Adrenal gland (tissue), 12 donors: ENCODE data around the gene HOTAIR. TPM values are rescaled to one million over a fixed set of nuclear protein-coding genes. Genes with fewer than 3 reads are reported as not detected.

Experiments used
- DNase-seq, 7 donors: peaks; one replicate each; pipeline ENCODE4 v3.0.0-alpha.2; 2019 to 2020
- H3K27ac ChIP-seq, 5 donors: fragments of 200-600 bp; sonication (generic) in 4 of 5; 1 replicate in 3 of 5; 2 replicates in 2 of 5; pipeline versions ENCODE4 v1.5.1 to v1.8.0; 2016 to 2020; ENCODE audit warnings: mild to moderate bottlenecking in 1 of 5
- H3K27me3 ChIP-seq: fragments of 200-600 bp; 2 replicates; pipeline ENCODE4 v1.8.0; 2021
- H3K36me3 ChIP-seq, 2 donors: fragments of 200-600 bp; replicated peaks in 1 of 2; 1 replicate in 1 of 2; 2 replicates in 1 of 2; pipeline versions ENCODE4 v1.5.1 to v1.8.0; 2018 to 2022
- H3K4me1 ChIP-seq, 2 donors: fragments of 200-600 bp; replicated peaks in 1 of 2; 1 replicate in 1 of 2; 2 replicates in 1 of 2; pipeline versions ENCODE4 v1.5.1 to v1.8.0; 2018 to 2021
- H3K4me3 ChIP-seq, 4 donors: fragments of 200-600 bp; sonication (generic) in 3 of 4; one replicate each; pipeline ENCODE4 v1.5.1; 2016 to 2018
- H3K9me3 ChIP-seq, 3 donors: fragments of 200-600 bp; sonication (generic) in 1 of 3; replicated peaks in 1 of 3; 1 replicate in 2 of 3; 2 replicates in 1 of 3; pipeline versions ENCODE4 v1.5.1 to v1.8.0; 2016 to 2021
- POLR2A ChIP-seq, 2 donors: fragments of 450-650 bp; IDR thresholded peaks; one replicate each; pipeline ENCODE4 v1.6.1; 2017; ENCODE audit warnings: antibody characterized with exemption in 2 of 2, mild to moderate bottlenecking in 2 of 2, moderate library complexity in 1 of 2
- WGBS, 4 donors: extraction: QIAGEN DNeasy Blood & Tissue Kit in 2 of 4; methylation state at CpG; one replicate each; pipeline versions ENCODE4 v1.1.5 to v1.1.7; 2013 to 2017; 5-methylcytosine and 5-hydroxymethylcytosine counted together
- intact Hi-C, 2 donors: fragments of 100-400 bp; cut with DNase I; formaldehyde crosslinking; loops; one replicate each; pipeline versions ENCODE4 v1.14.1 to v1.15.0; 2022 to 2023
- polyA plus RNA-seq, 3 donors: library from polyadenylated mRNA; stranded (reverse); fragments of 200-250 nt in 2 of 3; fragments of 350-450 nt in 1 of 3; fragmentation: Illumina TruSeq in 1 of 3; extraction: RNeasy Lipid Tissue Mini Kit (QIAGEN cat#74804) in 1 of 3; gene quantifications; one replicate each; pipeline ENCODE4 v1.2.3, GENCODE V29; 2013 to 2014
- total RNA-seq, 9 donors: library from RNA; depleted of rRNA in 4 of 9; stranded (reverse); fragments of >200 nt in 4 of 9; fragments of 120-200 nt in 1 of 9; fragmentation: NEBNext Ultra II Directional in 1 of 9; extraction: Animal tissue kit (Norgen Biotek cat#: 25700) in 1 of 9; gene quantifications; one replicate each; pipeline versions ENCODE4 v1.1.0 to v1.2.4, GENCODE V29; 2013 to 2023
- TF ChIP-seq, protein P1 (sequence below), 6 experiments: fragments of 450-650 bp in 4 of 6; fragments of 200-600 bp in 2 of 6; sonication (generic) in 1 of 6; IDR thresholded peaks; 1 replicate in 5 of 6; 2 replicates in 1 of 6; pipeline versions ENCODE4 v1.5.1 to v1.8.0; 2016 to 2021; ENCODE audit warnings: antibody characterized with exemption in 6 of 6, mild to moderate bottlenecking in 2 of 6, moderate library complexity in 1 of 6
- donor health status: healthy with polysubstance abuse.
- donor health status: Bipolar disorder and iron deficiency.
- donor health status: DM: yes; HTN: yes; CAD: no.
- donor health status: DM: no; HTN: no; CAD: no.
- donor health status: DM: no; HTN: no; CAD: no.
- donor health status: DM: yes; HTN: yes; CAD: no.

The HOTAIR gene
- total and polyA plus RNA-seq, 12 donors = not detected

DNA sequence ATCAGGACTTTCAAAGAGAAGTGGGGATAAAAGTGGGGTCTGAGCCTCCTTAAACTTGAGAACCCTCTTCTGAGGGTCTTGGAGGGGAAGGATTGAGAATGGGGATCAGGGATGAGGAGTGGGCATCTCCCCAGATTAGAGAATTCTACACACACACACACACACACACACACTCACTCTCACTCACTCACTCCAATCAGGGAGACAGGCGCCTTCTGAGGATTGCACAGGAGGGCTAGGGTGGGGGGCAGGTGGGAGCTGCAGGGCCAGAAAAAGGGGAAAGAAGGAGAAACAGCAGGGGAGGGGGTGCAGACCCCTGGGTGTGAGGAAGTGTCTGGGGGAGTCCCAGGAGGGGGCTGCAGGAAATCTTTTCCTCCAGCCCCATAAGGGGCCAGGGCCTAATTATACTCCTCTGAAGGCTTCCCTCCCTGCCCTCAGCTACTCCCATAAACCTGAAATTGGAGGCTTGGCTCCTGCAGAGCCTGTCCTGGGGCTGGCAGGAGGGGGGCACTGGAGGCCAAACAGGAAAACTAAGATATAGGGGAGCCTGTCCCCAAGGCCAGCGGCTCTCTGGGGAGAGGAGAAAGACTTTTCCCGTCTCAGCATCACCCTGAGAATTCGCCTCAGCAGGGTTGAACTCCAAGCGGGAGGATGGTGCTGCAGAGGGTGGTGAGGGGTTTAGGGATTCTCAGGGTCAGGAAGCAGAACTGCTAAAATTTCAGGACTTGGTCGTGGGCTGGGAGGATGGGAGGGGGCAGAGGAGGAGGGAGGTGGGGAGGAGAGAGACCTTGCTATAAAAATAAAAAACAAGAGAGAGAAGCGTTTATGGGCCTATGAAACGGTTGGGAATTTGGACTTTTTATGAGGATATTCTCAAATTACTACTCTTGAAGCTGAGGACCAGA is 26.8 kb upstream of the HOTAIR start:
- Histone ChIP-seq H3K27me3 (peaks cover 6% of the 10 kb centered on the region), H3K27ac (no peak overlapping the region), H3K4me3 (no peak overlapping the region), H3K36me3 (no peaks in the 10 kb centered on the region), H3K4me1 (peaks cover 14 to 19% of the 10 kb centered on the region in 2 donors), H3K9me3 (no peaks in the 10 kb centered on the region)
- no peak for DNase-seq
- TF ChIP-seq POLR2A (IDR thresholded peaks at IDR 0.05) = no peak
- TF ChIP-seq, protein P1, sequence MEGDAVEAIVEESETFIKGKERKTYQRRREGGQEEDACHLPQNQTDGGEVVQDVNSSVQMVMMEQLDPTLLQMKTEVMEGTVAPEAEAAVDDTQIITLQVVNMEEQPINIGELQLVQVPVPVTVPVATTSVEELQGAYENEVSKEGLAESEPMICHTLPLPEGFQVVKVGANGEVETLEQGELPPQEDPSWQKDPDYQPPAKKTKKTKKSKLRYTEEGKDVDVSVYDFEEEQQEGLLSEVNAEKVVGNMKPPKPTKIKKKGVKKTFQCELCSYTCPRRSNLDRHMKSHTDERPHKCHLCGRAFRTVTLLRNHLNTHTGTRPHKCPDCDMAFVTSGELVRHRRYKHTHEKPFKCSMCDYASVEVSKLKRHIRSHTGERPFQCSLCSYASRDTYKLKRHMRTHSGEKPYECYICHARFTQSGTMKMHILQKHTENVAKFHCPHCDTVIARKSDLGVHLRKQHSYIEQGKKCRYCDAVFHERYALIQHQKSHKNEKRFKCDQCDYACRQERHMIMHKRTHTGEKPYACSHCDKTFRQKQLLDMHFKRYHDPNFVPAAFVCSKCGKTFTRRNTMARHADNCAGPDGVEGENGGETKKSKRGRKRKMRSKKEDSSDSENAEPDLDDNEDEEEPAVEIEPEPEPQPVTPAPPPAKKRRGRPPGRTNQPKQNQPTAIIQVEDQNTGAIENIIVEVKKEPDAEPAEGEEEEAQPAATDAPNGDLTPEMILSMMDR (IDR thresholded peaks at IDR 0.05) = no peak
- intact Hi-C loops = loop anchor here in 1 of 2 donors (5.0 kb wide), 1 partner anchor 206 kb away; no protein-coding TSS in a partner anchor
- WGBS, 4 donors = 66 to 72% (median 69%) methylated on average over 8 of the region's 8 CpGs

GRCh38 chr12:54000116-54001114 is 25.7 kb upstream of the HOTAIR start, which contains the start of gene HOXC9:
TSS of gene HOXC9 (plus strand) at chr12:54000161. CDS start at chr12:54000189, 28 bp downstream.
- H3K27me3 ChIP-seq = peaks cover 11% of the 10 kb centered on the region
- WGBS, 4 donors = 4 to 12% (median 5%) methylated on average over 37 to 87 of the region's 87 CpGs
- no peaks in the 10 kb centered on the region for H3K9me3 ChIP-seq
- peak in 1 of 2 donors; percentile 35 for TF ChIP-seq POLR2A (IDR thresholded peaks at IDR 0.05)
- TF ChIP-seq, protein P1 (IDR thresholded peaks at IDR 0.05) = no peak
- intact Hi-C loops = loop anchor here in 1 of 2 donors (5.0 kb wide), 1 partner anchor 207 kb away; no protein-coding TSS in a partner anchor
- H3K4me1 ChIP-seq = peaks cover 14 to 19% of the 10 kb centered on the region in 2 donors
- peak within 1 kb of the TSS in 3 of 5 donors; percentile 64 to 82 (median 75) for H3K27ac ChIP-seq
- H3K36me3 ChIP-seq = no peaks in the 10 kb centered on the region
- peak within 1 kb of the TSS in 3 of 4 donors; percentile 37 to 70 (median 60) for H3K4me3 ChIP-seq
- DNase-seq = peak in 2 of 7 donors; percentile 41 to 42

- no peak for TF ChIP-seq POLR2A (IDR thresholded peaks at IDR 0.05)
- TF ChIP-seq, protein P1 (IDR thresholded peaks at IDR 0.05) = no peak
- H3K27ac ChIP-seq = peak overlapping the region in 2 of 5 donors; percentile 75 to 82
- H3K9me3 ChIP-seq = no peaks in the 10 kb centered on the region
- H3K27me3 ChIP-seq = peaks cover 19% of the 10 kb centered on the region
- H3K4me3 ChIP-seq = peak overlapping the region in 2 of 4 donors; percentile 37 to 60
- peaks cover 14 to 21% of the 10 kb centered on the region in 2 donors for H3K4me1 ChIP-seq
- no peaks in the 10 kb centered on the region for H3K36me3 ChIP-seq
- peak in 6 of 7 donors; percentile 50 to 92 (median 72) for DNase-seq
- intact Hi-C loops = loop anchor here in 1 of 2 donors (5.0 kb wide), 1 partner anchor 208 kb away; no protein-coding TSS in a partner anchor
- 2 to 3% (median 2%) methylated on average over 26 to 35 of the region's 35 CpGs for WGBS, 4 donors
Measured at GRCh38 chr12:53999559-54000115, 24.9 kb upstream of the HOTAIR start.
